ENCODE data around the gene CYP27C1. TPM values are rescaled to one million over a fixed set of nuclear protein-coding genes. Genes with fewer than 3 reads are reported as not detected.

Gene CYP27C1
- total RNA-seq (2014; rRNA removed; shearing (Covaris generic)) (2.9 and 3.0 TPM in 2 replicates), polyA plus RNA-seq (2016; fragmentation: Nextera tagmentation; extraction: Ambion mirVana) (1.1 and 1.8 TPM in 2 replicates)
- long read RNA-seq, partial matches to known transcripts, result 0 of 4 reads
- long read RNA-seq, other reads (novel, unspliced or antisense), result 4 of 4 reads

DNA sequence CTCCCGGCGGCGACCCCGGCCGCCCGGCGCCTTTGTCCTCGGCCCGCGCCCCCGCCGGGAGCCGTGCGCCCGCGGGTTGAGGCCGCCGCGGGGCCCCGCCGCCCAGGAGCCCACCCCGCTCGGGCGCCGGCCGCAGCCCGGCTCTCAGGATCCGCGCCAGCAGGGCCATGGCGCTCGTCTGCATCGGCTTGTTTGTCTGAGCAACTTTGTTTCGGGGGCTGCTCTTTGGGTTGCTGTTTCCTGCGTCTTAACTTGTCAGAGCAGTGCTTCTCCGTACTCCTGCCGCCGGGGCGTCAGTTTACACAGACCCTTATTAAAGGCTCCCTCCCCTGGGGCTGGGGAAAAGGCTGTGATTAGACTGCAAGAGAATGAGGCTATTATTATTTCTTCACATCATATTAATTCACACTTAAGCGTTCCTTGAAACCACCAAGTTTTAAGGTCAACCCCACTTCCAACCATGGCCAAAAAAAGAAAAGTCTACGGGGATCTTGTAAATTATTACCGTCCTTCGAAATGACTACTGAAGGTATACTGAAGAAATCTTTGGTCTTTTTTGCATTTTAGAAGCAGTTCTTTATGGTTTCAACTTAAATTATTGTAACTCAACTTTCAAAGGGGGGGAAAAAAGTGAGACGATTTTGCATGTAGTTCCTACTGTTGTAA lies at the start of gene CYP27C1:
Gene CYP27C1, minus strand, starts transcription at position 198 of the 666 bp plus-strand sequence. Its CDS starts 29 bp downstream, at position 169.
- no peaks in the 10 kb centered on the region for H3K79me2 ChIP-seq (replicated peaks; ENCODE audit: insufficient read depth)
- peaks cover 44% of the 10 kb centered on the region for H3K27me3 ChIP-seq (ENCODE audit: insufficient read depth)
- Mint-ChIP-seq H3K4me3 (peak within 1 kb of the TSS; percentile 94), H3K27ac (peak within 1 kb of the TSS; percentile 81), H3K4me1 (peaks cover 21% of the 10 kb centered on the region), H3K36me3 (ENCODE audit: low read depth) (no peaks in the 10 kb centered on the region; the same call in 2 of the 3 replicates), H3K27me3 (ENCODE audit: insufficient read depth, low read depth, poor library complexity) (peaks cover 32% of the 10 kb centered on the region), H3K9me3 (no peaks in the 10 kb centered on the region)
- peak within 1 kb of the TSS; percentile 82 for H3K4me2 ChIP-seq
- peak; percentile 18 for ATAC-seq
- peaks cover 6% of the 10 kb centered on the region; the same call in 1 of the 2 replicates for H3F3A ChIP-seq (replicated peaks; ENCODE audit: low read depth)
- H3K9me2 ChIP-seq (ENCODE audit: insufficient read depth), result no peaks in the 10 kb centered on the region
- no peak within 1 kb of the TSS for H3K27ac ChIP-seq (ENCODE audit: low read depth)
- H2AFZ ChIP-seq, result peak within 1 kb of the TSS; percentile 97
- peaks cover 9% of the 10 kb centered on the region for H3K4me1 ChIP-seq (ENCODE audit: insufficient read depth)
- TF ChIP-seq ZNF114 (CRISPR knock-in tag; IDR thresholded peaks at IDR 0.05) (no peak), POLR2AphosphoS5 (IDR thresholded peaks at IDR 0.05; ENCODE audit: low read depth) (peak; percentile 4)
- H3K4me3 ChIP-seq, result peak within 1 kb of the TSS; percentile 57
- no peaks in the 10 kb centered on the region for H3K36me3 ChIP-seq (ENCODE audit: insufficient read depth)
- H4K20me1 ChIP-seq (replicated peaks; ENCODE audit: insufficient read depth), result no peaks in the 10 kb centered on the region; the same call in 1 of the 2 replicates
- DNase-seq (ENCODE audit: low spot score), result peak; percentile 69

DNA sequence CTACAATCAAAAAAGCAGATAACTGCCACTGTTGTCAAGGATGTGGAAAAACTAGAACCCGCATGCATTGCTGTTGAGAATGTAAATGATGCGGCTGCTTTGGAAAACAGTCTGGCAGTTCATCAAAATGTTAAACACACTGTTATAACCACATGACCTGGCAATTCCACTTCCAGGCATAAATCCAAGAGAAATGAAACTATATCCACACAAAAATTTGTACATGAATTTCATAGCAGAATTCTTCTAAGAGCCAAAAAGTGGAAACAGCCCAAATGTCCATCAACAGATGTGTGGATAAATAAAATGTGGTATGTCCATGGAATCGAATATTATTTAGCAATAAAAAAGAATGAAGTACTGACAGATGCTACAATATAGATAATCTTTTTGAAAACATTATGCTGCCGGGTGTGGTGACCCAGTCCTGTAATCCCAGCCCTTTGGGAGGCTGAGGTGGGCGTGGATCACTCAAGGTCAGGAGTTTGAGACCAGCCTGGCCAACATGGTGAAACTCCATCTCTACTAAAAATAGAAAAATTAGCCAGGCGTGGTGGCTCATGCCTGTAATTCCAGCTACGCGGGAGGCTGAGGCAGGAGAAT lies 41.8 kb upstream of the CYP27C1 start:
- H3F3A ChIP-seq (replicated peaks; ENCODE audit: low read depth), result no peaks in the 10 kb centered on the region
- Mint-ChIP-seq H3K9me3 (peaks cover 20% of the 10 kb centered on the region; the same call in 2 of the 3 replicates), H3K36me3 (ENCODE audit: low read depth) (peaks cover 82% of the 10 kb centered on the region), H3K4me3 (no peak overlapping the region), H3K4me1 (no peaks in the 10 kb centered on the region; the same call in 2 of the 3 replicates), H3K27me3 (ENCODE audit: insufficient read depth, low read depth, poor library complexity) (peaks cover 5% of the 10 kb centered on the region), H3K27ac (no peak overlapping the region)
- no peak overlapping the region for H3K4me3 ChIP-seq
- peaks cover 12% of the 10 kb centered on the region for H3K36me3 ChIP-seq (ENCODE audit: insufficient read depth)
- no peak overlapping the region for H3K27ac ChIP-seq (ENCODE audit: low read depth)
- H3K79me2 ChIP-seq (replicated peaks; ENCODE audit: insufficient read depth), result no peaks in the 10 kb centered on the region
- no peak for ATAC-seq
- H3K4me2 ChIP-seq, result no peak overlapping the region
- no peak for DNase-seq (ENCODE audit: low spot score)
- 0 out of 2 replicates have a peak, but pooled peaks cover 6% of the 10 kb centered on the region for H3K9me2 ChIP-seq (ENCODE audit: insufficient read depth)
- H2AFZ ChIP-seq, result no peak overlapping the region
- no peaks in the 10 kb centered on the region for H4K20me1 ChIP-seq (replicated peaks; ENCODE audit: insufficient read depth)
- no peaks in the 10 kb centered on the region for H3K4me1 ChIP-seq (ENCODE audit: insufficient read depth)
- no peaks in the 10 kb centered on the region for H3K27me3 ChIP-seq (ENCODE audit: insufficient read depth)
- no peak for TF ChIP-seq ZNF331 (CRISPR knock-in tag; IDR thresholded peaks at IDR 0.05; ENCODE audit: low read depth)
- TF ChIP-seq, protein P1, sequence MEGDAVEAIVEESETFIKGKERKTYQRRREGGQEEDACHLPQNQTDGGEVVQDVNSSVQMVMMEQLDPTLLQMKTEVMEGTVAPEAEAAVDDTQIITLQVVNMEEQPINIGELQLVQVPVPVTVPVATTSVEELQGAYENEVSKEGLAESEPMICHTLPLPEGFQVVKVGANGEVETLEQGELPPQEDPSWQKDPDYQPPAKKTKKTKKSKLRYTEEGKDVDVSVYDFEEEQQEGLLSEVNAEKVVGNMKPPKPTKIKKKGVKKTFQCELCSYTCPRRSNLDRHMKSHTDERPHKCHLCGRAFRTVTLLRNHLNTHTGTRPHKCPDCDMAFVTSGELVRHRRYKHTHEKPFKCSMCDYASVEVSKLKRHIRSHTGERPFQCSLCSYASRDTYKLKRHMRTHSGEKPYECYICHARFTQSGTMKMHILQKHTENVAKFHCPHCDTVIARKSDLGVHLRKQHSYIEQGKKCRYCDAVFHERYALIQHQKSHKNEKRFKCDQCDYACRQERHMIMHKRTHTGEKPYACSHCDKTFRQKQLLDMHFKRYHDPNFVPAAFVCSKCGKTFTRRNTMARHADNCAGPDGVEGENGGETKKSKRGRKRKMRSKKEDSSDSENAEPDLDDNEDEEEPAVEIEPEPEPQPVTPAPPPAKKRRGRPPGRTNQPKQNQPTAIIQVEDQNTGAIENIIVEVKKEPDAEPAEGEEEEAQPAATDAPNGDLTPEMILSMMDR (conservative IDR thresholded peaks at IDR 0.05; ENCODE audit: low read depth in 2 of 2), result no peak
- TF ChIP-seq JUNB (IDR thresholded peaks at IDR 0.05; ENCODE audit: unreplicated experiment), result no peak
- TF ChIP-seq POLR2AphosphoS5 (IDR thresholded peaks at IDR 0.05; ENCODE audit: low read depth), result no peak
- no peak for TF ChIP-seq ZNF114 (CRISPR knock-in tag; IDR thresholded peaks at IDR 0.05)
- no peak for TF ChIP-seq ZNF462 (CRISPR knock-in tag; IDR thresholded peaks at IDR 0.05)
- no peak for TF ChIP-seq EZH2phosphoT487 (IDR thresholded peaks at IDR 0.05; ENCODE audit: unreplicated experiment)
- TF ChIP-seq CREB1 (CRISPR knock-in tag; IDR thresholded peaks at IDR 0.05; ENCODE audit: low read depth), result no peak

Data from GM23338 (cell line).